GM23338 (cell line): ENCODE measurements around the gene CNTNAP1. TPM values are rescaled to one million over a fixed set of nuclear protein-coding genes. Genes with fewer than 3 reads are reported as not detected.

Experiments used
- ATAC-seq: fragments of 200-7000 bp; cut with Tn5 transposase; 3 replicates; pipeline ENCODE4 v1.9.1; 2020
- DNase-seq: peaks from one replicate; pipeline ENCODE4 v3.0.0-alpha.2; 2015; ENCODE audit warnings: low spot score
- H2AFZ ChIP-seq: fragments of 200-600 bp; sonication (generic); 2 replicates; pipeline ENCODE4 v1.8.0; 2016; ENCODE audit warnings: antibody characterized with exemption, mild to moderate bottlenecking, moderate library complexity
- H3F3A ChIP-seq: fragments of 200-600 bp; sonication (generic); replicated peaks from 2 replicates; pipeline ENCODE4 v1.8.0; 2017; ENCODE audit warnings: antibody characterized with exemption, mixed run types, low read depth
- H3K27ac ChIP-seq: fragments of 200-600 bp; sonication (generic); 2 replicates; pipeline ENCODE4 v1.6.1; 2016; ENCODE audit warnings: low read depth
- H3K27me3 ChIP-seq: fragments of 200-600 bp; sonication (generic); 2 replicates; pipeline ENCODE4 v1.8.0; 2016; ENCODE audit warnings: mild to moderate bottlenecking, mixed run types, moderate library complexity; ENCODE audit not compliant: insufficient read depth
- H3K36me3 ChIP-seq: fragments of 200-600 bp; sonication (generic); 2 replicates; pipeline ENCODE4 v1.8.0; 2016; ENCODE audit warnings: mild to moderate bottlenecking; ENCODE audit not compliant: insufficient read depth
- H3K4me1 ChIP-seq: fragments of 200-600 bp; sonication (generic); 2 replicates; pipeline ENCODE4 v1.8.0; 2016; ENCODE audit warnings: mild to moderate bottlenecking, moderate library complexity; ENCODE audit not compliant: insufficient read depth
- H3K4me2 ChIP-seq: fragments of 200-600 bp; sonication (generic); 2 replicates; pipeline ENCODE4 v1.7.1; 2017; ENCODE audit warnings: mixed run types
- H3K4me3 ChIP-seq: fragments of 200-600 bp; sonication (generic); 2 replicates; pipeline ENCODE4 v1.6.1; 2016; ENCODE audit warnings: mixed run types
- H3K79me2 ChIP-seq: fragments of 200-600 bp; sonication (generic); replicated peaks from 2 replicates; pipeline ENCODE4 v1.8.0; 2017; ENCODE audit warnings: mild to moderate bottlenecking; ENCODE audit not compliant: insufficient read depth
- H3K9me2 ChIP-seq: fragments of 200-600 bp; sonication (generic); 2 replicates; pipeline ENCODE4 v1.8.0; 2017; ENCODE audit not compliant: insufficient read depth
- H4K20me1 ChIP-seq: fragments of 200-600 bp; sonication (generic); replicated peaks from 2 replicates; pipeline ENCODE4 v1.8.0; 2017; ENCODE audit warnings: mild to moderate bottlenecking; ENCODE audit not compliant: insufficient read depth
- H3K27ac Mint-ChIP-seq: 2 replicates; pipeline ENCODE4 v1.8.0; 2020; ENCODE audit warnings: inconsistent platforms, mild to moderate bottlenecking, moderate library complexity, mixed read lengths
- H3K27me3 Mint-ChIP-seq: 3 replicates; pipeline ENCODE4 v1.8.0; 2022; ENCODE audit warnings: low read depth, mild to moderate bottlenecking, moderate library complexity, mixed read lengths, inconsistent platforms; ENCODE audit not compliant: insufficient read depth, poor library complexity
- H3K36me3 Mint-ChIP-seq: 3 replicates; pipeline ENCODE4 v1.8.0; 2021; ENCODE audit warnings: low read depth, mild to moderate bottlenecking, inconsistent platforms, moderate library complexity, mixed read lengths
- H3K4me1 Mint-ChIP-seq: 3 replicates; pipeline ENCODE4 v1.8.0; 2020; ENCODE audit warnings: mild to moderate bottlenecking, inconsistent platforms, mixed read lengths
- H3K4me3 Mint-ChIP-seq: 3 replicates; pipeline ENCODE4 v1.8.0; 2021; ENCODE audit warnings: moderate library complexity, mild to moderate bottlenecking, inconsistent platforms, mixed read lengths
- H3K9me3 Mint-ChIP-seq: 3 replicates; pipeline ENCODE4 v1.8.0; 2020; ENCODE audit warnings: moderate library complexity, mild to moderate bottlenecking, inconsistent platforms, mixed read lengths
- ETS1 ChIP-seq: IDR thresholded peaks from 2 replicates; pipeline ENCODE4 v1.6.1; 2016; ENCODE audit warnings: antibody characterized with exemption
- EZH2 ChIP-seq: fragments of 200-600 bp; sonication (generic); IDR thresholded peaks from one replicate; pipeline ENCODE4 v1.8.0; 2017; ENCODE audit warnings: antibody characterized with exemption, mild to moderate bottlenecking, low read depth; ENCODE audit not compliant: unreplicated experiment
- POLR2AphosphoS5 ChIP-seq: IDR thresholded peaks from 2 replicates; pipeline ENCODE4 v1.6.1; 2016; ENCODE audit warnings: antibody characterized with exemption, low read depth
- ZNF462 ChIP-seq: fragments of 250-450 bp; sonication (Bioruptor Pico); IDR thresholded peaks from 2 replicates; pipeline ENCODE4 v1.5.0; 2020; ENCODE audit warnings: mild to moderate bottlenecking, moderate library complexity
- polyA plus RNA-seq: library from polyadenylated mRNA; unstranded; fragments of >200 nt; fragmentation: Nextera tagmentation; extraction: Ambion mirVana; gene quantifications from 2 replicates; pipeline ENCODE4 v1.2.1, GENCODE V29; 2016
- total RNA-seq: library from RNA; depleted of rRNA; stranded (reverse); fragments of >200 nt; shearing (Covaris generic); gene quantifications from 2 replicates; pipeline ENCODE4 v1.2.3, GENCODE V29; 2014

The CNTNAP1 gene
- total and polyA plus RNA-seq, 2 experiments from 2014 or later = 1.3 to 5.0 TPM

- Histone ChIP-seq H3K27ac (no peak overlapping the region), H3K36me3 (no peaks in the 10 kb centered on the region), H3K27me3 (peaks cover 55% of the 10 kb centered on the region), H3K9me2 (no peaks in the 10 kb centered on the region), H4K20me1 (0 out of 2 replicates have a peak, but pooled peaks cover 2% of the 10 kb centered on the region), H3K4me1 (peaks cover 26% of the 10 kb centered on the region; the same call in 1 of the 2 replicates), H2AFZ (peak overlapping the region; percentile 59), H3K79me2 (no peaks in the 10 kb centered on the region), H3K4me2 (peak overlapping the region; percentile 91), H3F3A (peaks cover 38% of the 10 kb centered on the region), H3K4me3 (peak overlapping the region; percentile 67)
- Mint-ChIP-seq H3K4me1 (peaks cover 48% of the 10 kb centered on the region), H3K27ac (no peak overlapping the region), H3K9me3 (peaks cover 3% of the 10 kb centered on the region; the same call in 1 of the 3 replicates), H3K27me3 (peaks cover 49% of the 10 kb centered on the region), H3K4me3 (peak overlapping the region; percentile 86), H3K36me3 (peaks cover 20% of the 10 kb centered on the region)
- DNase-seq (peak; percentile 73), ATAC-seq (peak; percentile 5)
- TF ChIP-seq EZH2 (peak; percentile 25), POLR2AphosphoS5 (no peak; the same call in 1 of the 2 replicates), ZNF462 (no peak), ETS1 (no peak)
Measured at GRCh38 chr17:42682722-42683403, 532 bp downstream of the CNTNAP1 start.
